ENCODE measurements around the gene CTBS.

Gene CTBS

GRCh38 chr1:84504580-84505492, 69.4 kb downstream of the CTBS start:
- ATAC-seq (peak; percentile 22), DNase-seq (peak in 1 of 2 donors; percentile 4)
- Mint-ChIP-seq H3K27me3 (no peaks in the 10 kb centered on the region), H3K4me3 (peak overlapping the region; percentile 91 to 95), H3K27ac (peak overlapping the region; percentile 96), H3K4me1 (peaks cover 30% of the 10 kb centered on the region), H3K9me3 (no peaks in the 10 kb centered on the region)

GRCh38 chr1:84502927-84503326, 71.3 kb downstream of the CTBS start:
- peaks cover 37% of the 10 kb centered on the region for H3K4me1 Mint-ChIP-seq
- no peaks in the 10 kb centered on the region for H3K9me3 Mint-ChIP-seq
- H3K27me3 Mint-ChIP-seq, result no peaks in the 10 kb centered on the region
- no peak for DNase-seq
- H3K27ac Mint-ChIP-seq, result no peak overlapping the region
- ATAC-seq, result no peak
- H3K4me3 Mint-ChIP-seq, result no peak overlapping the region
